ENCODE measurements around the gene LILRB5. TPM values are rescaled to one million over a fixed set of nuclear protein-coding genes. Genes with fewer than 3 reads are reported as not detected.
A peak's percentile ranks its signal among the peaks of the same experiment; 100 is the strongest.

Gene LILRB5
- total and polyA plus RNA-seq, 9 of the 15 experiments (the other 6 are each of a cell fraction or from before 2014, with no cell fraction given), result not detected

DNA sequence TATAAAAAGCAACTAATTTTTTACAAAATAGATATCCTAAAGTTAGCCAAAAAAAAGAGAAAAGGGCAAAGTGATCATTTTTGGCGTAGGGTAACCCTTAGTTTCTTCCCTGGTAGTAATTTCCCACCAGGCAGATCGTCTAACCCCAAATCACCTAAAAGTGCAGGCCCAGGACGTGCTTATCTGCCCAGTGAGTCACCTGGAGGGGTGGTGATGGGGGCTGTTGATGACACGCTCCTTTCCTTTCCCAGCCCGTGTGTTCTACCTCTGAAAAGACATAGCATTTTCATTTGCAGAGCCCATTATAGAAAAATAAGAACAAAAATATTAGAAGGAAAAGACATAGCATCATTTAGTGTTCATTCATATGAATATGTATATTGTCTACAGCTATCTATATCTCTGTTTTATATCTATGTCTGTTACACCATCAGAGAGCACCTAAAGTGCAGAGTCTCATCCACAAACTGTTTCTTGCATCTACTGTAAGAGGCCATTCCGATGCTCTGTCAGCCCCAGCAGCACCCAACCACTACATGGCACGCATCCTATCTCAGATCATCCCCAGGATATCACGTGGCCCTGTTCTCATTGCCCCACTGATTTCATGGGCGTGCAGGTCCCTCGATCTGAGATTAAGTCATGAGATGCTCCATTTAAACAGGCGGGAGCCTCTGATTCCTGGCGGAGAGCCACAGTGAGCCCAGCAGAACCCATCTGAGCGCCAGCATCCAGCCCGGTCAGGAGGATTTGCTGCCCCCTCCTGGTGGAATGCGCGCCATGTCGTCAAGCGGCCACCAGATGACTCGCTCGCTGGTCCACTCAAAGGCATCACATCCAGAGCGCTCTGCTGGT lies 25.8 kb downstream of the LILRB5 start (continued):
- TF ChIP-seq, protein P1, sequence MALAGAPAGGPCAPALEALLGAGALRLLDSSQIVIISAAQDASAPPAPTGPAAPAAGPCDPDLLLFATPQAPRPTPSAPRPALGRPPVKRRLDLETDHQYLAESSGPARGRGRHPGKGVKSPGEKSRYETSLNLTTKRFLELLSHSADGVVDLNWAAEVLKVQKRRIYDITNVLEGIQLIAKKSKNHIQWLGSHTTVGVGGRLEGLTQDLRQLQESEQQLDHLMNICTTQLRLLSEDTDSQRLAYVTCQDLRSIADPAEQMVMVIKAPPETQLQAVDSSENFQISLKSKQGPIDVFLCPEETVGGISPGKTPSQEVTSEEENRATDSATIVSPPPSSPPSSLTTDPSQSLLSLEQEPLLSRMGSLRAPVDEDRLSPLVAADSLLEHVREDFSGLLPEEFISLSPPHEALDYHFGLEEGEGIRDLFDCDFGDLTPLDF (CRISPR knock-in tag; IDR thresholded peaks at IDR 0.05), result 0 out of 2 replicates have a peak, but pooled peaks have one; percentile 37
- TF ChIP-seq SMARCA5 (IDR thresholded peaks at IDR 0.05) (no peak), ZNF79 (CRISPR knock-in tag; IDR thresholded peaks at IDR 0.05; ENCODE audit: low read depth) (no peak), PPARD (CRISPR knock-in tag; IDR thresholded peaks at IDR 0.05) (no peak), ELF4 (CRISPR knock-in tag; IDR thresholded peaks at IDR 0.05) (no peak)
- TF ChIP-seq, protein P2, sequence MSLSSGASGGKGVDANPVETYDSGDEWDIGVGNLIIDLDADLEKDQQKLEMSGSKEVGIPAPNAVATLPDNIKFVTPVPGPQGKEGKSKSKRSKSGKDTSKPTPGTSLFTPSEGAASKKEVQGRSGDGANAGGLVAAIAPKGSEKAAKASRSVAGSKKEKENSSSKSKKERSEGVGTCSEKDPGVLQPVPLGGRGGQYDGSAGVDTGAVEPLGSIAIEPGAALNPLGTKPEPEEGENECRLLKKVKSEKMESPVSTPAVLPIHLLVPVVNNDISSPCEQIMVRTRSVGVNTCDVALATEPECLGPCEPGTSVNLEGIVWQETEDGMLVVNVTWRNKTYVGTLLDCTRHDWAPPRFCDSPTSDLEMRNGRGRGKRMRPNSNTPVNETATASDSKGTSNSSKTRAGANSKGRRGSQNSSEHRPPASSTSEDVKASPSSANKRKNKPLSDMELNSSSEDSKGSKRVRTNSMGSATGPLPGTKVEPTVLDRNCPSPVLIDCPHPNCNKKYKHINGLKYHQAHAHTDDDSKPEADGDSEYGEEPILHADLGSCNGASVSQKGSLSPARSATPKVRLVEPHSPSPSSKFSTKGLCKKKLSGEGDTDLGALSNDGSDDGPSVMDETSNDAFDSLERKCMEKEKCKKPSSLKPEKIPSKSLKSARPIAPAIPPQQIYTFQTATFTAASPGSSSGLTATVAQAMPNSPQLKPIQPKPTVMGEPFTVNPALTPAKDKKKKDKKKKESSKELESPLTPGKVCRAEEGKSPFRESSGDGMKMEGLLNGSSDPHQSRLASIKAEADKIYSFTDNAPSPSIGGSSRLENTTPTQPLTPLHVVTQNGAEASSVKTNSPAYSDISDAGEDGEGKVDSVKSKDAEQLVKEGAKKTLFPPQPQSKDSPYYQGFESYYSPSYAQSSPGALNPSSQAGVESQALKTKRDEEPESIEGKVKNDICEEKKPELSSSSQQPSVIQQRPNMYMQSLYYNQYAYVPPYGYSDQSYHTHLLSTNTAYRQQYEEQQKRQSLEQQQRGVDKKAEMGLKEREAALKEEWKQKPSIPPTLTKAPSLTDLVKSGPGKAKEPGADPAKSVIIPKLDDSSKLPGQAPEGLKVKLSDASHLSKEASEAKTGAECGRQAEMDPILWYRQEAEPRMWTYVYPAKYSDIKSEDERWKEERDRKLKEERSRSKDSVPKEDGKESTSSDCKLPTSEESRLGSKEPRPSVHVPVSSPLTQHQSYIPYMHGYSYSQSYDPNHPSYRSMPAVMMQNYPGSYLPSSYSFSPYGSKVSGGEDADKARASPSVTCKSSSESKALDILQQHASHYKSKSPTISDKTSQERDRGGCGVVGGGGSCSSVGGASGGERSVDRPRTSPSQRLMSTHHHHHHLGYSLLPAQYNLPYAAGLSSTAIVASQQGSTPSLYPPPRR (CRISPR knock-in tag; IDR thresholded peaks at IDR 0.05; ENCODE audit: borderline replicate concordance), result no peak
- TF ChIP-seq, protein P3, sequence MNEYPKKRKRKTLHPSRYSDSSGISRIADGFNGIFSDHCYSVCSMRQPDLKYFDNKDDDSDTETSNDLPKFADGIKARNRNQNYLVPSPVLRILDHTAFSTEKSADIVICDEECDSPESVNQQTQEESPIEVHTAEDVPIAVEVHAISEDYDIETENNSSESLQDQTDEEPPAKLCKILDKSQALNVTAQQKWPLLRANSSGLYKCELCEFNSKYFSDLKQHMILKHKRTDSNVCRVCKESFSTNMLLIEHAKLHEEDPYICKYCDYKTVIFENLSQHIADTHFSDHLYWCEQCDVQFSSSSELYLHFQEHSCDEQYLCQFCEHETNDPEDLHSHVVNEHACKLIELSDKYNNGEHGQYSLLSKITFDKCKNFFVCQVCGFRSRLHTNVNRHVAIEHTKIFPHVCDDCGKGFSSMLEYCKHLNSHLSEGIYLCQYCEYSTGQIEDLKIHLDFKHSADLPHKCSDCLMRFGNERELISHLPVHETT (CRISPR knock-in tag; conservative IDR thresholded peaks at IDR 0.05 in 1 of 2, IDR thresholded peaks at IDR 0.05 in 1 of 2), result no peak
- TF ChIP-seq, protein P4, sequence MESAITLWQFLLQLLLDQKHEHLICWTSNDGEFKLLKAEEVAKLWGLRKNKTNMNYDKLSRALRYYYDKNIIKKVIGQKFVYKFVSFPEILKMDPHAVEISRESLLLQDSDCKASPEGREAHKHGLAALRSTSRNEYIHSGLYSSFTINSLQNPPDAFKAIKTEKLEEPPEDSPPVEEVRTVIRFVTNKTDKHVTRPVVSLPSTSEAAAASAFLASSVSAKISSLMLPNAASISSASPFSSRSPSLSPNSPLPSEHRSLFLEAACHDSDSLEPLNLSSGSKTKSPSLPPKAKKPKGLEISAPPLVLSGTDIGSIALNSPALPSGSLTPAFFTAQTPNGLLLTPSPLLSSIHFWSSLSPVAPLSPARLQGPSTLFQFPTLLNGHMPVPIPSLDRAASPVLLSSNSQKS (CRISPR knock-in tag; IDR thresholded peaks at IDR 0.05), result no peak
- TF ChIP-seq, protein P5, sequence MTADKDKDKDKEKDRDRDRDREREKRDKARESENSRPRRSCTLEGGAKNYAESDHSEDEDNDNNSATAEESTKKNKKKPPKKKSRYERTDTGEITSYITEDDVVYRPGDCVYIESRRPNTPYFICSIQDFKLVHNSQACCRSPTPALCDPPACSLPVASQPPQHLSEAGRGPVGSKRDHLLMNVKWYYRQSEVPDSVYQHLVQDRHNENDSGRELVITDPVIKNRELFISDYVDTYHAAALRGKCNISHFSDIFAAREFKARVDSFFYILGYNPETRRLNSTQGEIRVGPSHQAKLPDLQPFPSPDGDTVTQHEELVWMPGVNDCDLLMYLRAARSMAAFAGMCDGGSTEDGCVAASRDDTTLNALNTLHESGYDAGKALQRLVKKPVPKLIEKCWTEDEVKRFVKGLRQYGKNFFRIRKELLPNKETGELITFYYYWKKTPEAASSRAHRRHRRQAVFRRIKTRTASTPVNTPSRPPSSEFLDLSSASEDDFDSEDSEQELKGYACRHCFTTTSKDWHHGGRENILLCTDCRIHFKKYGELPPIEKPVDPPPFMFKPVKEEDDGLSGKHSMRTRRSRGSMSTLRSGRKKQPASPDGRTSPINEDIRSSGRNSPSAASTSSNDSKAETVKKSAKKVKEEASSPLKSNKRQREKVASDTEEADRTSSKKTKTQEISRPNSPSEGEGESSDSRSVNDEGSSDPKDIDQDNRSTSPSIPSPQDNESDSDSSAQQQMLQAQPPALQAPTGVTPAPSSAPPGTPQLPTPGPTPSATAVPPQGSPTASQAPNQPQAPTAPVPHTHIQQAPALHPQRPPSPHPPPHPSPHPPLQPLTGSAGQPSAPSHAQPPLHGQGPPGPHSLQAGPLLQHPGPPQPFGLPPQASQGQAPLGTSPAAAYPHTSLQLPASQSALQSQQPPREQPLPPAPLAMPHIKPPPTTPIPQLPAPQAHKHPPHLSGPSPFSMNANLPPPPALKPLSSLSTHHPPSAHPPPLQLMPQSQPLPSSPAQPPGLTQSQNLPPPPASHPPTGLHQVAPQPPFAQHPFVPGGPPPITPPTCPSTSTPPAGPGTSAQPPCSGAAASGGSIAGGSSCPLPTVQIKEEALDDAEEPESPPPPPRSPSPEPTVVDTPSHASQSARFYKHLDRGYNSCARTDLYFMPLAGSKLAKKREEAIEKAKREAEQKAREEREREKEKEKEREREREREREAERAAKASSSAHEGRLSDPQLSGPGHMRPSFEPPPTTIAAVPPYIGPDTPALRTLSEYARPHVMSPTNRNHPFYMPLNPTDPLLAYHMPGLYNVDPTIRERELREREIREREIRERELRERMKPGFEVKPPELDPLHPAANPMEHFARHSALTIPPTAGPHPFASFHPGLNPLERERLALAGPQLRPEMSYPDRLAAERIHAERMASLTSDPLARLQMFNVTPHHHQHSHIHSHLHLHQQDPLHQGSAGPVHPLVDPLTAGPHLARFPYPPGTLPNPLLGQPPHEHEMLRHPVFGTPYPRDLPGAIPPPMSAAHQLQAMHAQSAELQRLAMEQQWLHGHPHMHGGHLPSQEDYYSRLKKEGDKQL (CRISPR knock-in tag; IDR thresholded peaks at IDR 0.05; ENCODE audit: borderline replicate concordance), result no peak
